Measurements from ENCODE around the gene HDAC5.
"Not testable (repeated sequence)": the region's sequence is repeated elsewhere in the genome, so short reads cannot be mapped to it uniquely, and the experiment has no call there.

HDAC5 gene

DNA sequence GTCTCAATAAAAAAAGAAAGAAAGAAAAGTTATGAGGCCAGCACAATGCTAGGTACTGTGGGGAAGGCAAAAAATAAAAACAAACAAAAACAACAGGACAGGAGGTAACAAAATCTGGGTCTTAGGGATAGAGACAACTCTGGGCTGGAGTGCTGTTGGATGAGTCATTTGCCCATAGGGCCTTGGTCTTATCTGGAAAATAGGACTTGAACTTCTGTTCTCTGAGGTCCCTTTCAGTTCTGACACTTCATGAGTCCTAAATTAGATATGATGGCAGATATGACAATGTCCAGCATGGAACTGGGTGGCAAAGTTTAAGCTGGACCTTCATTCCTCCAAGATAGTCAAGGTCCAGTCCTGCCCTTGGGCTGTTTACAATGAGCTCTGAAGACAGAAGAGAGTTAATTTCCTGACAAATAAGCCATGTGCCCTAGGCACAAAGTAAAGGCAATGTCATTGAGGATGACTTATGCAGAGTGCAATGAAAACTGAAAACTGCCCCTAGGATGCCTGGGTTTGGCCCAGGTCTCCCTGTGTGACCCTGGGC, 8.9 kb upstream of the HDAC5 start:
- DNase-seq (ENCODE audit: low spot score), result no peak

DNA sequence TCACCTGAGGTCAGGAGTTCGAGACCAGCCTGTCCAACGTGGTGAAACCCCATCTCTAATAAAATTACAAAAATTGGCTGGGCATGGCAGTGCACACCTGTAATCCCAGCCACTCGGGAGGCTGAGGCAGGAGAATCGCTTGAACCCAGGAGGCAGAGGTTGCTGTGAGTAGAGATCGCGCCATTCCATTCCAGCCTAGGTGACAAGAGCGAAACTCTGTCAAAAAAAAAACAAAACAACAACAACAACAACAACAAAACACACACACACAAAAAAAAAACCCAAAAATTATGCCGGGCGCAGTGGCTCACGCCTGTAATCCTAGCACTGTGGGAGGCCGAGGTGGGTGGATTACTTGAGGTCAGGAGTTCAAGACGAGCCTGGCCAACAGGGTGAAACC, 7.9 kb upstream of the HDAC5 start:
- DNase-seq (ENCODE audit: low spot score), result not testable (repeated sequence)

DNA sequence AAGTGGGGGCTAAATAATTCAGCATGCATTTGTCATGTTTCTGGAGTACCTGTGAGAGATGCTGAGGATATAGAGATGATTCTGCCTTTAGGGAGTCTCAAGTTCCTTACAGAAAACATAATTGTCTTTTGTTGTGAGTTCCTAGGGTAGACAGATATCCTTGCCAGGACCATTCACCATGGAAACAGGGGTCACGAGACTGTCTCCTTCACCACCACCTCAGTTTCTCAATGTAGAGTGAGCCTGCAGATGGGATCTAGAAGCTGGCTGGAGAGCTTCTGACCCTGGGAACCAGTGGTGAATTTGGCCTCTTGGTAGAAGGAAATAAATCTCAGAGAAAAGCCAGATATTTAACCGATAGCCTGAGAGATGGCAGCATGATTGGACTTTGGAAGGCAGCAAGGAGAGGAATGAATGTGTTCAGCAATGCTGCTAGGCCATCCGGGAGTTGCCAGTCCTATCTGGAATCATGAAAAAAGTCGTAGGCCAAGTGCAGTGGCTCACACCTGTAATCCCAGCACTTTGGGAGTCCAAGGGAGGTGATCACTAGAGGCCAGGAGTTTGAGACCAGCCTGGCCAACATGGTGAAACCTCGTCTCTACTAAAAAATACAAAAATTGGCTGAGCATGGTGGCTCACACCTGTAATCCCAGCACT, 7.4 kb upstream of the HDAC5 start:
- DNase-seq (ENCODE audit: low spot score), result no peak

DNA sequence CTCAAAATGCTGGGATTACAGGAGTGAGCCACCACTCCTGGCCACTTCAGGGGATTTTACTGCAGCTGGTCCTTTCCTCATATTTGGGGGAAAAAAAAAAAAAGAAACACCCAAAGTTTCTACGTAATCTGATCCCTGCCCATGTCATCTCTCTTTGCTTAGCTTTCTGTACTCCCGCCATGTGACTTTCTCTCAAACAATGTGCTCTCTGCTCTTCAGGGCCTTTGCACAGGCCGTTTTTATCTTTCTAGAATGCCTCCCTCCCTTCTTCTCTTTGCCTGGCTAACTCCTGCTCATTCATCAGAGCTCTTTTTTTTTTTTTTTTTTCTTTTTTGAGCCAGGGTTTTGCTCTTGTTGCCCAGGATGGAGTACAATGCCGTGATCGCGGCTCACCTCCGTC, 4.9 kb upstream of the HDAC5 start:
- no peak for DNase-seq (ENCODE audit: low spot score)

DNA sequence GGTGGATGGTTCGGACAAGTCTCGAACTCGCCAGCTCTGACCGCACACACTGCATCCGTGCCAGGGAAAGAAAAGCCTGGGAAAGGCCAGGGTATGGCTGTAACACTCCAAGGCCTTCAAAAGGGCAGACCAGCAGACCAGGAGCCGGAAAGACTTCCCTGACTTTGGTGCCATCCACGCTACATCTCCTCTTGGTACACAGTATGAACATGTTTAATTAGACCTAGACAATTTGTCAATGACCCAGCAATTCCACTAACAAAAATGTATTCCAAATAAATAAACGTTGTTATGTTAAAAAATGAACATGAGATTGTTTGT, 637 bp upstream of the HDAC5 start:
- no peak for DNase-seq (ENCODE audit: low spot score)

DNA sequence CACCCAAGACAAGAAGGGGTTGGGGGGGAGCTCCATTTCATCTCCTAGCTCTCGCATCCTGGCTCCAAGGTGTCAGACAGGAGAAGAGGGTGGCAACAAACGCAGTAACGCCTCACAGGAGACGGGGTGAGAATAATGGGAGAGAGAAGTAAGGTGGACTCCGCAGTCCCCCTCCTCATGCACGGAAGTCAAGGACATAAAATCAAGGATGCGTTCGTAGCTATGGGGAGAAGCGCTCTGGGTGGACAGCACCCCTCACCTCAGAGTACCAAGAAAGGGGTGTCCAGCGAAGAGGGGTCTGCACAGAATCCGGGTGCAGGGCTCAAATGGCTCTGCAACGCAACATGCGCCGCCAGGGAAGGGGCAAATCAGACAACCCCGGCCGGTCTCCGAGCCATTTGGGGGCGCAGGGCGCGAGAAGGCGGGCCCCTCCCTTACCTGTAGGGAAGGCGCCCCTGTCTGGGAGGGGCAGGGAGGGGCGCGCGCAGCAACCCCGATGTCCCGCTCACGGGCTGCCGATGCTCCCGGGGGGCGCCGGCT, 555 bp downstream of the HDAC5 start:
- no peak for DNase-seq (ENCODE audit: low spot score)

DNA sequence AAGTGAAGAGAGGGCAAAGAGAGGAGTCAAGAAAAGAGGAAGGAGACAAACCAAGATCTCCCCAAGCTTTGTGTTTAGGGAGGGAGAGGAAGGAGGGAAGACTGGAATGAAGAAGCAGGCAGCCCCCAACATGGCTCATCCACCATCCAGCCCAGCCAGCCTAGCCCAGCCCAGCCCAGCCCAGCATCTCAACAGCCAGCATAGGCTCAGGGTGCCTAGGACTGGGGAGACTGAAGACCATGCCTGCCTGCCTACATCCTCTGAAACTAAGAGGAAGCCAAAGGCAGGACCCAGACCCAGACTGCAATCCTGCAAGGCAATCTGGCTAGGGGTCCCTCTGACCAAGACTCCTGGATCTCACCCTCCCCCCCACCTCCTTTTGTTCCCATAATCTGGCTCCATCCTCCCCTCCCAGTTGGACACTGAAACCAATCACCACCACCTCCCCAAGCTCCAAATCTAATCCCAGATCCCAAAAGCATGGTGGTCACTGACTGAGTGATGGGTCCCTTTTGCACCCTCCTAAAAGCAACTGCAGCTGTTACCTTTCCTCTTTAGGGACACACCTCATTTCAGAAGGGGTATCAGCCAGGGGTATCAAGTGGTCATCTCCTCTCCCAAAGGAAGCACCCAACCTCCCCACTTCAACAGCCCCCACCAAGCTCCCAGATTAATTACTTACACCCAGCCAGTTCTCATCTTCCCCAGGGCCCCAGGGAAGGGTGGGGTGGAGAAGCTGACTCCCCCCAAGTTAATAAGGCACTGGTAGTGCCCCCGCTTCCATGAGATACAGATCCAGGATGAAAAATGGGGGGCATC, 1.2 kb downstream of the HDAC5 start:
- no peak for DNase-seq (ENCODE audit: low spot score)

DNA sequence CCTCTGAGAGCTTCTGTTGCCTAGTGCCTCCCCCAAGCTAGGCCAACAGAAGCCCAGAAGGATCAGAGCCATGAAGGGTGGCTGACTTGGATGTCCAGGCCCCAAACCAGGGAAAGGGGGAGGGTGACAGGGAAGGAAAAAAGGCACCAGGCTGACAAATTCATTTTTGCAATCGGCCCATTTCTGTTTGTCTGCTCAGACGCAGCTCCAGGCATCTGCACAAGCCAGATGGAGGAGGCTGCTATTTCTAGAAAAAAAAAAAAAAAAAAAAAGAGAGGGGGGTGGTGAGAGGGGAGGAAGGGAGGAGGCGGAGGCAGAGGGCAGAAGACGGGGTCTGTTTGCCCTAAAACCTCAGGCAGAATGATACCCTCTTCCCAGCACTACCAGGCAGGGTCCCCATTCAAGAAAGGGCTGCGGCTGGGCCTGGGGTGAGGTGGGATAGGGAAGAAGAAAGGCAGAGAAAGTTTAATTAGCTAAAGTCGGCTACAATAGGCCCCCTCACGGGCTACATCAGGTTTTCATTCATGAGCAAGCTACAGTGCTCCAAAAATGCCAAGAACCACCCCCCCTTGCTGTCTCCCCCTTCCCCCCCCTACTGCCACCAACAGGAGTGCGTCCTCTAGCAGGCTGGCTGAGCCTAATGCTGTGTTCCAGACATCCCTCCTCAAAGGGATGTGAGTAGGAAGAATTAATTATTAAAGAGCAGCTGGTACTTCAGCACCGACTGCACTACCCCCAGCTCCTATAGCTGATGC, 2.4 kb downstream of the HDAC5 start:
- no peak for DNase-seq (ENCODE audit: low spot score)

DNA sequence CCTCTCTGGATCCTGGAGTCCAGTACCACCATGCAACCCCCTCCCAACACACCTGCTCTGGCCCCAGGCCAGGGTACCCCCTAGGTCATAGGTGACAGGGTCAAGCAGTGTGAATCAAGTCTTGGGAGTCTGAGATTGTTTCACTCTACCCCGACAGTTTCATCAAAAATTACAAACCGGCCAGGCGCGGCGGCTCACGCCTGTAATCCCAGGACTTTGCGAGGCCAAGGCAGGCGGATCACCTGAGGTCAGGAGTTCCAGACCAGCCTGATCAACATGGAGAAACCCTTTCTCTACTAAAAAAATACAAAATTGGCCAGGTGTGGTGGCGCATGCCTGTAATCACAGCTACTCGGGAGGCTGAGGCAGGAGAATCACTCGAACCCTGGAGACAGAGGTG, 3.2 kb downstream of the HDAC5 start:
- not testable (repeated sequence) for DNase-seq (ENCODE audit: low spot score)

DNA sequence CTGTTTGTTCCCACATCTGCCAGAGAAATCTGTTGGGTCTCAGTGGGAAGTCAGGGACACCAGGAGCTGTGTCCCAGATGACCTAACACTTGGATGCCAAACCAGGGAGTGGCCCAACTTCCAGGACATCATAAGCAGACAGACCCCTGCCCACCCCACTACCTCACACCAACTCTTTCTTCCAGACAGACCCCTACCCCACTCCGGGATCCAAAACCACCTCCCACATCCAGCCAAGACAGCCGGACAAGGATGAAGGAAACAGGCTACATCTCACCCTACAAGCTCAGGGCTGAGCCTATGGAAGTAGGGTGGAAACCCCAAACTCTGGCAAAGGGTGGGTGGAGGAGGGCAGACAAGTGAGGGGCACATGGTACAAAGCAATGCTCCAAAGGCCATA, 3.6 kb downstream of the HDAC5 start:
- DNase-seq (ENCODE audit: low spot score), result no peak

DNA sequence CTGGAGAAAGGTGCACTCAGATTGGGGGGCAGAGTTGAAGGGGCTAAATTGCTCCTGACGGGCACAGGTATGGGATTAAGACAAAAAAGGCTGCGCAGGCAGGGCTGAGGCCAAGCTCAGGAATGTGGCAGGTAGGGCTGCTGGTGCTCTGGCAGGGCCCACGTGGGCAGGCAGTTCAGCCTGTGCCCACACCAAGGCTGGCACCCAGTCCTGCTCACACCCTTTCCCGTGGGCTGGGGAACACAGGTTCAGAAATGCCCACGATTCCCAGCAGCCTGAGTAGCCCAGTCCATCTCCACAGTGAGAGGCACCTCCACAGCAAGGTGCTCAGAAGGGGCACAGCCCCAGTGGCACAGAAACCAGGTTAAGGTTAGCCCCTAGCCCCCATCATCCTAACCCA, 4.4 kb downstream of the HDAC5 start:
- no peak for DNase-seq (ENCODE audit: low spot score)

DNA sequence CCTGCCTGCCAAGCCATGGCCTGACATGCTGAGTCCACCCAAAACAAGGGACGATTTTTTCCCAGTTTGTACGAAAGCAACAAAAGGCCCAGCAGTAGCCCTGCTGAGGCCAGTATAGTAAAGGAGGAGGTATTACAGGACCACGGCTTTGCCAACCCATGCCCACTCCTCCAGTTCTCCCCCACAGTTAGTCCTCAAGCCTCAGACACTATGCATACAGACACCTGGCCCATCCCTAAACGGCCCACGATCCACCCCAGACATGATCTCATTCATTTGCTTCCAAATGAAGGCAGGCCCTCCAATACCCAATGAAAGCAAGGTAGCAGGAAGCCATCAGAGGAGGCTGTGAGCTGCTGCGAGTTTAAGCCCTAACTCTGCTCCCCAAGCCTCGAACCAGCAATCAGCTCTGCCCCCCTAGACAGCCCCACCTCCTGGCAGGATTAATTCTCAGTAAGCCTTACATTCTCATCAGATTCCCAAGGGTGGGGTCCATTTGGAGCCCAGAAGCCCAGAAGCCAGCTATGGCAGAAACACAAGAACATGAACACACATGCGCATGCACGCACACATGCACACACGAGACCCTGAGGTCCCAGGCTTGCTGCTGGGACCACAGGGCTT, 4.9 kb downstream of the HDAC5 start:
- no peak for DNase-seq (ENCODE audit: low spot score)

DNA sequence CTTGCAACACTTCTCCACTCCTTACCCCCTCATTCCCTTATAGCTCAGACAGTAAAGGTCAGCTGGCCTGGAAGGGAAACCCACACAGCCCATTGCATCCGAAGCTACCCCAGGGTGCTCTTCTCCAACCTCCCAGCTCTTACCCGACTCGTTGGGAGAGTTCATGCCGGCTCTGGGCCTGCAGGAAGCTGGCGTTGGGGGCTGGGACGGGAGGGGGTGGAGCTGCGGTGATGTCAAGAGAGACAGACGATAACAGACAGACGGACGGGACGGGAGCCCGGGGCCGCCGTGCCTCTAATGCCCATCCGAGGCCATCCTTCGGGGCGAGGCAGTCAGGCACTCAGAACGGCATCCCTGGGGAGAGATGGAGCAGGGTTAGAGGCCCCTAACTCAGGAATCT, 6.1 kb downstream of the HDAC5 start:
- no peak for DNase-seq (ENCODE audit: low spot score)

DNA sequence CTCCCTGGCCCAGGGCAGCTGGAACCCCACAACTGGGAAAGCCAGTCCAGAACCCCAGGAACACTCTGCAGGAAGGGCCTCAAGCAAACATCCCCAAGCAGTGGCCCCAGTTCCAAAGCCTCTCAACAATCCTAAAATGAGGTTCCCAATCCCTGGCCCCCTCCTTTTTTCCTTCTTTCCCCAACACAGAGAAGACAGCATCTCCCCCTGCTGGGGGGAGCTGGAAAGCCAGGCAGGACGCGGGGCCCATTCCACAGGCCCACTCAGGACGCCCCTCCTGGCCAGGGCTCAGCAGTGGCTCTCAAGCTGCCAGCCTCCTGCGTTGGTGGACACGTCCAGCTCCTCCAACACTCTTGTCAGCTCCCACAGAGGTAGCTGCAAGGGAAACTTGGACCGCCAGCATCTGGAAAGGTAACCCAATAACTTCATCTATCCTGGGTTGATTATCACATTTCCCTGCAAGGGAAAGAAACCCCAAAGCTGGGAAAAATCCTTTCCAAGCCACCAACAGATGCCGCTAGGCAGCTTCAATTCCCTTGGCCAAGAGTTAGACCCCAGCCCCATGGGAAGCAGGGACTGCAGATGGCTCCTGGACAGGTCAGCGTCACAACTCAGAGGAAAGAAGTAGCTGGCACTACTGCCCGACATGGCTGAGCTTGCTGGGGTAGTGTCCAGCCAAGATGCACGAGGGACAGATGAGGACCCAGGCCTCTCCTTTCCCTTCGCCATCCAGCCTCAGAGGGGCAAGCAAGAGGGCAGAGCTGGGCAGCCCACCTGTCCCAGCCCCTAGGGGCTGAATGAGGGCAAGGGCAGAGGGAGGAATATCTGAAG, 7.6 kb downstream of the HDAC5 start:
- no peak for DNase-seq (ENCODE audit: low spot score)

DNA sequence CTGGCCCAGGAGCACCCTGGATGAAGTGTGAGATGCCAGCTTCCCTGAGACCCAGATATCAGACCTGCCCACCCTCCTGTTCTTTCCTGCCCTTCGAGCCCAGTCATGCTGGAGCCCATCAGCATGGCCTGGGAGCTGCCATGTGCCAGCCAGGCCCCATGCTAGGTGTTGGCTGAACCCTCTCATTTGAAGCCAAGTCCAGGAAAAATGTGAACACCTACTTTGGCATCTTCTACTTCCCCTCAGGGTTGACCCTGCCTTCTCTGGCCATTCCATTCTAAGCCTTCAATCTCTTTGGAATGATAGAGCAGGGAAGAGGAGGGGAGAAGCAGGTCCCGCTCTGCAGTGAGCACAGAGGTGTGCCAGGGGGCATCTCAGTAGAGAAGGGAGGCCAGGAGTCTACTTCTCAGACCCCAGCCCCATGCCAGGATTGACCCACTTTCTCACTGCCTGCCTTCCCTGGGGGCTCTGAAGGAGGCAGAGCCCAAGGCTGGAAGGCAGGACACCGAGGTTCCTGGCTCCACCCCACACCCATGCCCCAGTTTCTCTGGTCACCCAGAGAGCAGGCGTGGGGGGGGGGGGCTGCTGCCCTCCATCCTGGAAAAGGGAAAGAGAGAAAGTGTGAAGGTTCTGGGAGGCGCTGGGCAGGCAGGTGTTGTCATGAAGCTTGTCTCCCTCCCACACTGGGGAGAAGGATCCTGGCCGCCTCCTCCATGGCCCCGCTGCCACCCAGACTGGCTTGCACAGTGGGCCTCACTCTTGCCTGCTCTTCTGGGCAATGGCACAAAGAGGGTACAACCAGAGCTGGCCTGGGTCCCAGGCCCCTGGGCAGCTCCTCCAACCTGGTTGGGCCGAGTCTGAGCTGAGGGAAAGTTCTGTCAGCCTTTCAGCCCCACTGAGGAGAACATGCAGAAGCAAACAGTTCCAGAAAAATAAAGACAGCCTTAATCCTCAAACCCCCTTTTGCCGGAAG, 9.3 kb downstream of the HDAC5 start:
- DNase-seq (ENCODE audit: low spot score), result no peak

DNA sequence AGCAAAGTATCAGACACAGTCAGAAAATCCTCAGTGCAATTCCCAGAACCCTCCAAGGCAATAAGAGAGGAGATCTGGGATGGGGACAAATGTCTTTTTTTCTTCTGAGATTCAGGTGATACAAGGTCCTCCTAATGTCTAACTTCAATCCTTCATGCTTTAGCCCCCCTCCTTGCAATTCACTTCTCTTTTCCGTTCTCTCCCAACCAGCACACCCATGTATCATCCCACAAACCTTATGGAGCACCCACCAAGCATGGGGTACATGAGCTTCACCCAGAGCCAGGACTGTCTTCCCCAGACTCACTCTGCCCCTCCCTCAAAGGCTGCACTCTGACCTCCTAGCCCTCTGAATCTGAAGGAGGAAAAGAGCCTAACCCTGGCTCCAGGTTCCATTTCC, 10.1 kb downstream of the HDAC5 start:
- no peak for DNase-seq (ENCODE audit: low spot score)

DNA sequence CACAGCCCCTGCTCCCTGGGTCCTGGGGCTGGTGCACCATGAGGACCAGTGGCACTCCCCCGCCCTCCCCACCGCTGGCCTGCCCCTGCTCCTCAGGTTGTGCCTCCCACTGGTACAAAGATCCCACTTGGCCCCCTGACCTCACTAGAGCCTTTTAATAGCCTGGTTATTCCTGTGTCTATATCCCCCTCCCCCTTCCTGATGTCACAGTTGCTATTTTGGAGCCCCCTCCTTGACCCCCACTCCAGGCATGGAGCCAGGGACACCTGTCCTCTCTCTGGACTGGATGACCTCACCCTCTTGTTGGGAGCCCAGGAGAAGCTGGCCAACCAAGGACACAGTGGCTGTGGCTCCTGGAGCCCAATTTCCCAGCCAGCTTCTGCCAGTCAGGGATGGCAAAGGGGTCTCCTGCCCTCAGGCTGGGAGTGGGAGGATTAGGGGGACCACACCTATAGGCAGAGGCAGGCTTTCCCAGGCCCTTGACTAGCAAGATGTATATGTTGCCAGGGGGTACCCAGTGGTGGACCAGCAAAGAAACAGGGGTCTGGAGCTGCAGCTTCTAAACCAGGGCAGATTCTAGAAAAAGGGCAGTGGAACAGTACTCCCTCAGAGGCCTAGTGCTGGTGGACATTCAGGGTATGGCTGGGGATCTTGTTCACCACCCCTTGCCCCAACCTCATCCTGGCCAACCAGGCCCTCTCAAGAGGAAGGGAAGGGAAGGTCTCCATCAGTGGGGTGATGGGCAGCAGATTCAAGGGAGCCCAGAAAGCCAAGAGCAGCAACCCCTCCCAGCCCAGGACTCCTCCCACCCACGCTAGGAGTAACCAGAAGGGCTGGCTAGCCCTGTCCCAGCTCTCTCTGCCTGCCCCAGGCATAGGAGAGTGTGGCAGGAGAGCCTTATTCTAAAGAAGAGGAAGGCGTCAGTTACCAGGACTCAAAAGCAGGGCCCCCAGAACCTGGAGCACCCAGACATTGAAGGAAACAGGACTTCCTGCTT, 10.9 kb downstream of the HDAC5 start:
- no peak for DNase-seq (ENCODE audit: low spot score)

DNA sequence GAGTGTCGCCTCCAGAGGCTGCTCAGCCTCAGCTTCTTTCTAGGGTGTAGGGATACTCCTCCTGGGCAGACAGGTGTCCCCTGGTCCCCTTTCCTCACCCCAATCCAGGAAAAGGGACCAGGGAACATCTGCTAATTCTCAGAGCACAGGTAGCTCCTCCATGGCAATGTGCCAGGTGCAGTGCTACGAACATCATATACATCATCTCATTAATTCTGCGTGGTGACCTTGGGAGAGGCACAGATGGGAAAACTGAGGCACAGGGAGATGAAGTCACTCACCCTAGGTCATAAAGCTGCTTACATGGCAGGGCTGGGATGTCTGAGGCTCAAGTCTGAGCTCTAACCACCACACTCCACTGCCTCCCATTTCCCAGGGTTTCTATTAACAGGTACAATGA, 11.7 kb downstream of the HDAC5 start:
- DNase-seq (ENCODE audit: low spot score), result no peak

Measured in CD4-positive, alpha-beta T cell treated with Interleukin-15 for 4 hours (primary cell).